Measurements from ENCODE around the gene AP5B1. TPM values are rescaled to one million over a fixed set of nuclear protein-coding genes. Genes with fewer than 3 reads are reported as not detected.
A peak's percentile ranks its signal among the peaks of the same experiment; 100 is the strongest.

The AP5B1 gene
- total and polyA plus RNA-seq, 9 of the 15 experiments (the other 6 are each of a cell fraction or from before 2014, with no cell fraction given), result 0.51 to 24.2 (median 5.1) TPM

DNA sequence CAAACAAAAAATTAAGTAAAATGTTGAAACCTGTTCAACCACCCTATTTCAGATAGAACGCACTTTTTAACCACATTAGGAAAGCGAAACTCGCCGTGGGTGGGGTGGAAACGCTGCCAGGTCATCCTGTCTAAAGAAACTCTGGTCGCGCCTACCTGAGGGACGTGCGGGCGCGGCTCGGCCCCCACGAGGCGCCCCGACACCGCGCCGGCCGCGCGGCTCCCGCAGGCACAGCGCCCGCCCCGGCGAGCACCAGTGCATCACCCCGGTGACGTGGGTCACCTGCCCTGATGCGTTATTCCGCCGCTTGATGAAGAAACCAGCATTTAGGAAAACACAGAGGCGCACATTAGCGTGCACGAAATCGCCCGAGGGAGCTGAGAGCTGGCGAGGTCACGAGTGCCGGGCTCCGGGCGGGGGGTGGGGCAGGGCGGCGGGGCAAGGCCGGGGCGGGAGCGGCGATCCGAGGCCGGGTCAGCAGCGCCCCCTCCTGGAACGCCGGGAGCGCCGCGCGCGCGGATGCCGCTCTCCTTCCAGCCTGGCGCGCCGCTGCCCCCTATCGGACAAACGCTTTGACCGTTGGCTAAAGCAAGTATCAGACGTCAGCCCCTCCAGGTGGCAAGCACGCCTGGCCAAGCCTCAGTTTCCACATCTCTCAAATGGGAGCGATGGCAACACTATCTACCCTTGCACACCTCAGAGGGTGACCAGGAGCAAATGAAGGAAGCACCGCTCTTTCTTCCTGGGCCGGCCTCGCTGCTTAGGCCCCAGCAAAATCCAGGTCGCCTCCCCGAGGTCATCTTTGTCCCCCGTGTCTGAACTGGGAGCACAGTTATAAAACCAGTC lies 37.3 kb upstream of the AP5B1 start (continued):
- TF ChIP-seq TCF7 (IDR thresholded peaks at IDR 0.05; ENCODE audit: borderline replicate concordance) (no peak), TGIF2 (CRISPR knock-in tag; IDR thresholded peaks at IDR 0.05) (no peak; the same call in 1 of the 2 replicates), HDAC2 (IDR thresholded peaks at IDR 0.05) (peak; percentile 88), SREBF1 (IDR thresholded peaks at IDR 0.05; ENCODE audit: borderline replicate concordance, low read depth, low read length) (no peak), TRIM24 (IDR thresholded peaks at IDR 0.05) (no peak), SUPT5H (IDR thresholded peaks at IDR 0.05) (no peak), RBM34 (IDR thresholded peaks at IDR 0.05; ENCODE audit: borderline replicate concordance, insufficient read depth, low read length) (no peak), ZNF146 (CRISPR knock-in tag; IDR thresholded peaks at IDR 0.05; ENCODE audit: unreplicated experiment) (no peak), ZNF586 (CRISPR knock-in tag; conservative IDR thresholded peaks at IDR 0.05) (no peak), CREB1 (IDR thresholded peaks at IDR 0.05) (no peak), CREB1 (CRISPR knock-in tag; IDR thresholded peaks at IDR 0.05) (peak; percentile 81), PPARD (CRISPR knock-in tag; IDR thresholded peaks at IDR 0.05) (no peak), ZNF644 (tag; IDR thresholded peaks at IDR 0.05; ENCODE audit: low read depth) (peak; percentile 57; the same call in 1 of the 2 replicates), IFI16 (CRISPR knock-in tag; IDR thresholded peaks at IDR 0.05) (no peak)
- TF ChIP-seq, protein P1, sequence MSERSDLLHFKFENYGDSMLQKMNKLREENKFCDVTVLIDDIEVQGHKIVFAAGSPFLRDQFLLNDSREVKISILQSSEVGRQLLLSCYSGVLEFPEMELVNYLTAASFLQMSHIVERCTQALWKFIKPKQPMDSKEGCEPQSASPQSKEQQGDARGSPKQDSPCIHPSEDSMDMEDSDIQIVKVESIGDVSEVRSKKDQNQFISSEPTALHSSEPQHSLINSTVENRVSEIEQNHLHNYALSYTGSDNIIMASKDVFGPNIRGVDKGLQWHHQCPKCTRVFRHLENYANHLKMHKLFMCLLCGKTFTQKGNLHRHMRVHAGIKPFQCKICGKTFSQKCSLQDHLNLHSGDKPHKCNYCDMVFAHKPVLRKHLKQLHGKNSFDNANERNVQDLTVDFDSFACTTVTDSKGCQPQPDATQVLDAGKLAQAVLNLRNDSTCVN (CRISPR knock-in tag; IDR thresholded peaks at IDR 0.05), result no peak
- TF ChIP-seq, protein P2, sequence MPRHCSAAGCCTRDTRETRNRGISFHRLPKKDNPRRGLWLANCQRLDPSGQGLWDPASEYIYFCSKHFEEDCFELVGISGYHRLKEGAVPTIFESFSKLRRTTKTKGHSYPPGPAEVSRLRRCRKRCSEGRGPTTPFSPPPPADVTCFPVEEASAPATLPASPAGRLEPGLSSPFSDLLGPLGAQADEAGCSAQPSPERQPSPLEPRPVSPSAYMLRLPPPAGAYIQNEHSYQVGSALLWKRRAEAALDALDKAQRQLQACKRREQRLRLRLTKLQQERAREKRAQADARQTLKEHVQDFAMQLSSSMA (CRISPR knock-in tag; IDR thresholded peaks at IDR 0.05), result no peak
- TF ChIP-seq, protein P3, sequence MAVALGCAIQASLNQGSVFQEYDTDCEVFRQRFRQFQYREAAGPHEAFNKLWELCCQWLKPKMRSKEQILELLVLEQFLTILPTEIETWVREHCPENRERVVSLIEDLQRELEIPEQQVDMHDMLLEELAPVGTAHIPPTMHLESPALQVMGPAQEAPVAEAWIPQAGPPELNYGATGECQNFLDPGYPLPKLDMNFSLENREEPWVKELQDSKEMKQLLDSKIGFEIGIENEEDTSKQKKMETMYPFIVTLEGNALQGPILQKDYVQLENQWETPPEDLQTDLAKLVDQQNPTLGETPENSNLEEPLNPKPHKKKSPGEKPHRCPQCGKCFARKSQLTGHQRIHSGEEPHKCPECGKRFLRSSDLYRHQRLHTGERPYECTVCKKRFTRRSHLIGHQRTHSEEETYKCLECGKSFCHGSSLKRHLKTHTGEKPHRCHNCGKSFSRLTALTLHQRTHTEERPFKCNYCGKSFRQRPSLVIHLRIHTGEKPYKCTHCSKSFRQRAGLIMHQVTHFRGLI (CRISPR knock-in tag; IDR thresholded peaks at IDR 0.05), result no peak
- TF ChIP-seq, protein P4, sequence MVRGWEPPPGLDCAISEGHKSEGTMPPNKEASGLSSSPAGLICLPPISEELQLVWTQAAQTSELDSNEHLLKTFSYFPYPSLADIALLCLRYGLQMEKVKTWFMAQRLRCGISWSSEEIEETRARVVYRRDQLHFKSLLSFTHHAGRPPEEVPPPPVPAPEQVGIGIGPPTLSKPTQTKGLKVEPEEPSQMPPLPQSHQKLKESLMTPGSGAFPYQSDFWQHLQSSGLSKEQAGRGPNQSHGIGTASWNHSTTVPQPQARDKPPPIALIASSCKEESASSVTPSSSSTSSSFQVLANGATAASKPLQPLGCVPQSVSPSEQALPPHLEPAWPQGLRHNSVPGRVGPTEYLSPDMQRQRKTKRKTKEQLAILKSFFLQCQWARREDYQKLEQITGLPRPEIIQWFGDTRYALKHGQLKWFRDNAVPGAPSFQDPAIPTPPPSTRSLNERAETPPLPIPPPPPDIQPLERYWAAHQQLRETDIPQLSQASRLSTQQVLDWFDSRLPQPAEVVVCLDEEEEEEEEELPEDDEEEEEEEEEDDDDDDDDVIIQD (CRISPR knock-in tag; IDR thresholded peaks at IDR 0.05), result no peak
- TF ChIP-seq, protein P5, sequence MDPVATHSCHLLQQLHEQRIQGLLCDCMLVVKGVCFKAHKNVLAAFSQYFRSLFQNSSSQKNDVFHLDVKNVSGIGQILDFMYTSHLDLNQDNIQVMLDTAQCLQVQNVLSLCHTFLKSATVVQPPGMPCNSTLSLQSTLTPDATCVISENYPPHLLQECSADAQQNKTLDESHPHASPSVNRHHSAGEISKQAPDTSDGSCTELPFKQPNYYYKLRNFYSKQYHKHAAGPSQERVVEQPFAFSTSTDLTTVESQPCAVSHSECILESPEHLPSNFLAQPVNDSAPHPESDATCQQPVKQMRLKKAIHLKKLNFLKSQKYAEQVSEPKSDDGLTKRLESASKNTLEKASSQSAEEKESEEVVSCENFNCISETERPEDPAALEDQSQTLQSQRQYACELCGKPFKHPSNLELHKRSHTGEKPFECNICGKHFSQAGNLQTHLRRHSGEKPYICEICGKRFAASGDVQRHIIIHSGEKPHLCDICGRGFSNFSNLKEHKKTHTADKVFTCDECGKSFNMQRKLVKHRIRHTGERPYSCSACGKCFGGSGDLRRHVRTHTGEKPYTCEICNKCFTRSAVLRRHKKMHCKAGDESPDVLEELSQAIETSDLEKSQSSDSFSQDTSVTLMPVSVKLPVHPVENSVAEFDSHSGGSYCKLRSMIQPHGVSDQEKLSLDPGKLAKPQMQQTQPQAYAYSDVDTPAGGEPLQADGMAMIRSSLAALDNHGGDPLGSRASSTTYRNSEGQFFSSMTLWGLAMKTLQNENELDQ (CRISPR knock-in tag; IDR thresholded peaks at IDR 0.05; ENCODE audit: borderline replicate concordance), result no peak
- TF ChIP-seq, protein P6, sequence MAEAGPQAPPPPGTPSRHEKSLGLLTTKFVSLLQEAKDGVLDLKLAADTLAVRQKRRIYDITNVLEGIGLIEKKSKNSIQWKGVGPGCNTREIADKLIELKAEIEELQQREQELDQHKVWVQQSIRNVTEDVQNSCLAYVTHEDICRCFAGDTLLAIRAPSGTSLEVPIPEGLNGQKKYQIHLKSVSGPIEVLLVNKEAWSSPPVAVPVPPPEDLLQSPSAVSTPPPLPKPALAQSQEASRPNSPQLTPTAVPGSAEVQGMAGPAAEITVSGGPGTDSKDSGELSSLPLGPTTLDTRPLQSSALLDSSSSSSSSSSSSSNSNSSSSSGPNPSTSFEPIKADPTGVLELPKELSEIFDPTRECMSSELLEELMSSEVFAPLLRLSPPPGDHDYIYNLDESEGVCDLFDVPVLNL (CRISPR knock-in tag; IDR thresholded peaks at IDR 0.05; ENCODE audit: low read depth), result no peak
